Islet precursor cell (in vitro differentiated cells): ENCODE results near the gene KRTAP5-6.

Experiments
- DNase-seq: peaks from one replicate; pipeline ENCODE4 v3.0.0-alpha.2; 2018

The KRTAP5-6 gene

DNA sequence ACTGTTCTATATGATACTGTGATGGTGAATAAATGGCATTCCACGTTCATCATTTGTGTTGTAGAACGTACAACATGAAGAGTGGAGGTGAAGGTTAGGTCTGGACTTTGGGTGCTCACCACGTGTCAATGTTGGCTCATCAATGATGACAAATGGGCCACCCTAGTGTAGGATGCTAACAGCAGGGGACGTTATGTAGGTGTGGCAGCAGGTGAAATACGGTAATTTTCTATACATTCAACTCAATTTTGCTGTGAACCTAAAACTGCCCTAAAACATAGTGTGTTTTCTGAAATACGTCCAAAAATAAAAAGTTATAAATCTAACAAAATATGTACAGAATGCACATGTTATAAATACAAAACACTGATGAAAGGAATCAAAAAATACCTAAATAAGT is 6.2 kb downstream of the KRTAP5-6 start:
- no peak for DNase-seq

- DNase-seq = peak; percentile 72
Measured at GRCh38 chr11:1705126-1706052, 8.4 kb downstream of the KRTAP5-6 start.

GRCh38 chr11:1706634-1707400 is 9.8 kb downstream of the KRTAP5-6 start:
- DNase-seq = no peak

GRCh38 chr11:1707751-1708150 is 10.8 kb downstream of the KRTAP5-6 start:
- DNase-seq = no peak

DNA sequence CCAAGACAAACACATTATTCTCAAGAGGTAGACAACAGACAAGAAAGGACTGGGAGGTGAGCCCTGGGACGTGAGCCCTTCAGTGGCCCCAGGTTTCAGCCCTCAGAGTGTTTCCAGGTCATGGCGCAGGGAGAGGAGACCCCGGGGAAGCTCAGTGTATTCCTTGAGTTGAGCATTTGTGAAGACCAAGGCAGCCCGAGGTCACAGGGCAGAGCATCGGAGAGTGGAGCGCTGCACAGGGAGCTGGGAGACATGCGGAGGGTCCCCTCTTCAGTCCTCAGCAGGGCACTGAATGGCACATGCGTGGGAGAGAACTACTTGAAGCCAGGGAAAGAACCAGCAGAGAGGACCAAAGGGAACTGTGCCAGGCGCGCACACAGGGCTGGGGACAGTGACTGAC is 11.7 kb downstream of the KRTAP5-6 start:
- no peak for DNase-seq

DNA sequence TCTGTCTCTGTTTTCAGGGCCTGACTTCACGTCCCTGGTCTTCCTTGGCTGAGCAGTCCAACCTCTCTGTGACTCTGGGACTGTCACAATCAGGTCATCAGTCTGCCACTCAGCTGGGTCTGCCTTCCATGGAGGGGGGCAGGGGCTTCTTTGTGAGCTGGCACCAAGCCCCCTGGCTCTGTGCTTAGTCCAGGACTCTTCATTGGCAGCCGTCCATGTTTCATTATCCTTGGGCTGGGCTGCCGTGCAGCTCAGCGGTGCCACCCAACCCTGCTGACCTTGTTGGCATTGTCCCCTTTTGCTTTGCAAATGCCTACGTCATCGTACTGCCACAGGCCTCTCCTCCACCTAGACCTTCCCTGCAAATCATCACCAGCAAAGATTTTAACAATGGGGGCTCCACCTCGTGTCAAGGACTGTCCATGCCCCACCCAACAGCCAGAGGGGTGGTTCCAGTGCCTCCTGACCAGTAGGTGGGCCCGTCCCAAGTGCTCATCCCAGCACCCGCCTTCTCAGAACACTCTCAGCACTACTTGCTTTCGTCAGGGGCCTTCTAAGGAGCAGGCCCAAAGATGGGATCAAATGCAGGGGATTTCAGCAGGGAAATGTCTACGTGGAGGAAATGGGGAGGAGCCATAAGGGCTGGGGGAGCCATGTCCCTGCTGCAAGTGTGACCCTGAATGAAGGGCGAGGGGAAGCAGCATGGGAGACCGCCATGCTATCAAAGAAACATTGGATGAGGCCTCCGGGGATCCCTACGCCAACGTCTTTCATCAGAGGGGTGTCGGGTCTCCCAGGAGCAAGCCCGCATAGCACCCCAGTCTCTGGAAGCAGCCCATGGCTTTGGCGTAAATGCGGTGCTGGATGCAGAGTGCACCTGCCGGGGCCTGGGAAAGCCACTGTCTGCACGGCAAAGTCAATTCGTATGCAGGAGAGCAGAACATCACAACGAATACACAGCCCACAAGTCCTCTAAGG is 18.2 kb downstream of the KRTAP5-6 start:
- DNase-seq = no peak

- no peak for DNase-seq
Measured at GRCh38 chr11:1717745-1718144, 20.8 kb downstream of the KRTAP5-6 start.

- no peak for DNase-seq
Measured at GRCh38 chr11:1718326-1718725, 21.3 kb downstream of the KRTAP5-6 start.

DNA sequence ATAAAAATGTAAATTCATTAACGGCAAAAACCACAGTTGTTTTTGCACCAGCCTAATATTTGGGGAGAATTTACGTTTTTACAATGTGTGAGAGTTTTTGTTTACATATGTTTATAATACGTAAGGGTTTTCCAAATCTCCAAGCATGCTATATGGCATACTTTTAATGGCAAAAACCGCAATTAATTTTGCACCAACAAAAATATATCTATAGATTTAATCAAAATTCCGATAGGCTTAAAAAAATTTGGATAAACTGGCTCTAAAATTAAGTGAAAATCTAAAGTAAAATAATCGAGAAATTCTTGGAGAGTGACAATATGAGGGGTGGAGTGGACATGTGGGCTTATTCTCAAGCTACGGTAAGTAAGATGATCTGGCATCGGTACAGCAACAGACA is 22.8 kb downstream of the KRTAP5-6 start:
- DNase-seq = no peak

DNA sequence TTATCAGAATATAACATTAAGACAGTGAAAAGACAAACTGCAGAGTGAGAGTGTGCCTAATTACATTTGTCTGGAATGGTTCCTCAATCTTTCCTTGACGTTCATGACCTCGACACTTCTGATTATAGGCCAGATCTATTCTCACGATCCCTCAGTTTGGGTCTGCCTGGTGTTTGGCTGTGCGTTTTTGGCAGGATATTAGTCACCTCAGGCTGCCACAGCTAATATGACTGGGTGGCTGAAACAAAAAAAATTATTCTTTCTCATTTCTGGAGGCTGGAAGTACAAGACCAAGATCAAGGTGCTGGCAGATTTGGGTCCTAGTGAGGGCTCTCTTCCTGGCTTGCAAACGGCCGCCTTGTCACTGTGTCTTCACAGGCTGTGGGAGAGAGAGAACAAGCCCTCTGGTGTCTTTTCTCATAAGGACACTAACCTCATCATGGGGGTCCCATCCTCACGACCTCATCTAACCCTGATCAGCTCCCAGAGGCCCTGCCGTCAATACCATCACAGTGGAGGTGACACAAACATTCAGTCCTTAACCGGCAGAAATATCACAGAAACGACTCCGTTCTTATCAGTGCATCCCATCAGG is 30.2 kb downstream of the KRTAP5-6 start:
- no peak for DNase-seq

GRCh38 chr11:1727861-1728260 is 30.9 kb downstream of the KRTAP5-6 start:
- no peak for DNase-seq

DNA sequence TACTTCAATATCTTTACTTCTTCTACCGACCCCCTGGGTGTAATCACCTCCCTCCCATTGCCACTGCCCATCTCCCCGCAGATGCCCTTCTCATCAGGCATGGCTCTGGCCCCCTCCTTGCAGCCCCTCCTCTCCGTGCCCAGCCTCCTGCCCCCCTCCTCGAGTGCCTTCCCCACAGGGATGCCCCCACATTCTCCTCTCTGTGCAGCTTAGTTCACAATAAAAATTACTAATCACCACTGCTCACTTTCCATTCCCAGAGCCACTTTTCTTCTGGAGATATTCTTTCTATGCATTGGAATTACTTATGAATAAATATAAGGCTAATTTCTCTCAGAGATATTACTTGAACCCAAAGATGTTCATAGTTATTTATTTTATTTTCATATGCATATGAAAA is 31.3 kb downstream of the KRTAP5-6 start:
- DNase-seq = no peak

- DNase-seq = no peak
Measured at GRCh38 chr11:1728931-1729691, 32.1 kb downstream of the KRTAP5-6 start.

GRCh38 chr11:1729692-1730011 is 32.7 kb downstream of the KRTAP5-6 start:
- no peak for DNase-seq

- no peak for DNase-seq
Measured at GRCh38 chr11:1730059-1730629, 33.1 kb downstream of the KRTAP5-6 start.

DNA sequence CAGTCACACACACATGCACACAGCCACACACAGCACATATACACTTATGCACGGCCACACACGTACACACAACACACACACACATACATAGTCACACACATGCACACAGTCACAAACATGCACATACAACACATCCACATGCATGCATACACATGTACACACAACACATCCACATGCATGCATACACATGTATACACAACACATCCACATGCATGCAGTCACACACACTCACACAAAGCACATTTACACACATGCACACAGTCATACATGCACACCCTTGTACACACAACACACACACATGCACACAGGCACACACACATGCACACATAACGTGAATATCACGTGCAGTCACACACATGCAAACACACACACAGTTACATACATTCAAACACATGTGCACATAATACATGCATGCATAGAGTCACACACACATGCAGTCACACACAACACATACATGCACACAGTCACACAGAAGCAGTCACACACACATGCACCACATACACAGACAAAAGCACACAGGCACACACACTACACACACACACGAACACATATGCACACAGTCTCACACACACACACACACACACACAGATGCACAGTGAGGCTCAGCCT is 34.6 kb downstream of the KRTAP5-6 start:
- DNase-seq = no peak

GRCh38 chr11:1732418-1733008 is 35.5 kb downstream of the KRTAP5-6 start:
- DNase-seq = no peak

DNA sequence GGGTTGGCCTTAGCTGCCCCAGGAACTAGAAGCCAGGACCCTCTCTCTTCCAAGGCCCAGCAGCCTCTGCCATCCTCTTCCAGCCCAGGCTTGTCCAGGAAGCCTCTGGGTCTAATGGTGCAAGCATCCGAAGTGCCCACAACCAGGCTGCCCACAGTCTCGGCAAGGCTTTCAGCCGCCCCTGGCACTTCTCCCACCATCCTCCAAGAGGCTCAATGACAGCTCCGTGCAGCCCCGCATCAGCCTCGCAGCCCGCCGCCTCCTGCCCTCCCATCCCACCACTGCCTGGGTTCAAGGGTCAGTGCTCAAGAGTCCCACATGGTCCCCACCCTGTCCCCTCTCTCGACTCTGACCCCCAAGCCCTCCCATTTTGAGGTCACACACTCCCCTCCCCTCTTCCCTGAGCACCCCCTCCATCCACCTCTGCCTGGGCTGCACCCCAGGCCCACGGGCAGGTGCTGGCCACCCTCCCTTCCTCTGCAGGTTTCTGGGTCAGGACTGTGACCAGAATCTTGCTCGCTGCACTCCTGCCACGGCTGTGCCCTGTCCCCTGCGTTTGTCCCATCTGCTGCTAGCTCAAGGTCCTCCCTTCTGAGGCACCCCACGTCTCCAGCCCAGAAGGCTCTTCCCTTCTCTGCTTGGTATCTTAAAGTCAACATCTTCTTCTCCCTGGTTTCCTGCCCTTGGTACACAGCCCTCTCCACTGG is 36.2 kb downstream of the KRTAP5-6 start:
- DNase-seq = no peak

GRCh38 chr11:1733716-1734640 is 37.0 kb downstream of the KRTAP5-6 start:
- DNase-seq = no peak
